Measurements from ENCODE around the gene BMERB1.

Gene BMERB1

GRCh38 chr16:15523939-15524338 lies 89.6 kb downstream of the BMERB1 start:
- H3K4me1 ChIP-seq (ENCODE audit: control insufficient read depth, insufficient read depth, low read length), result peaks cover 27% of the 10 kb centered on the region
- H3K27me3 ChIP-seq (ENCODE audit: control insufficient read depth in 1 of 2, insufficient read depth in 2 of 2, low read length in 2 of 2), result no peaks in the 10 kb centered on the region
- no peak overlapping the region for H3K9ac ChIP-seq (ENCODE audit: low read length in 2 of 2)
- H3K4me3 ChIP-seq (ENCODE audit: low read length in 2 of 2), result no peak overlapping the region
- no peak overlapping the region for H3K27ac ChIP-seq (ENCODE audit: low read length)
- H3K36me3 ChIP-seq (ENCODE audit: control insufficient read depth in 2 of 2, insufficient read depth in 2 of 2, low read length in 2 of 2), result peaks cover 0 to 2% of the 10 kb centered on the region in 2 donors
- no peaks in the 10 kb centered on the region for H3K9me3 ChIP-seq (ENCODE audit: control insufficient read depth in 2 of 2, low read length in 2 of 2)

GRCh38 chr16:15524966-15525365 lies 90.6 kb downstream of the BMERB1 start:
- Histone ChIP-seq H3K36me3 (ENCODE audit: control insufficient read depth in 2 of 2, insufficient read depth in 2 of 2, low read length in 2 of 2) (peaks cover 0 to 2% of the 10 kb centered on the region in 2 donors), H3K27ac (ENCODE audit: low read length) (no peak overlapping the region), H3K9me3 (ENCODE audit: control insufficient read depth in 2 of 2, low read length in 2 of 2) (no peaks in the 10 kb centered on the region), H3K4me3 (ENCODE audit: low read length in 2 of 2) (no peak overlapping the region), H3K27me3 (ENCODE audit: control insufficient read depth in 1 of 2, insufficient read depth in 2 of 2, low read length in 2 of 2) (no peaks in the 10 kb centered on the region), H3K9ac (ENCODE audit: low read length in 2 of 2) (no peak overlapping the region), H3K4me1 (ENCODE audit: control insufficient read depth, insufficient read depth, low read length) (peaks cover 20% of the 10 kb centered on the region)

GRCh38 chr16:15526097-15526496 lies 91.7 kb downstream of the BMERB1 start:
- H3K9me3 ChIP-seq (ENCODE audit: control insufficient read depth in 2 of 2, low read length in 2 of 2), result no peaks in the 10 kb centered on the region
- H3K4me3 ChIP-seq (ENCODE audit: low read length in 2 of 2), result no peak overlapping the region
- no peaks in the 10 kb centered on the region for H3K27me3 ChIP-seq (ENCODE audit: control insufficient read depth in 1 of 2, insufficient read depth in 2 of 2, low read length in 2 of 2)
- no peak overlapping the region for H3K27ac ChIP-seq (ENCODE audit: low read length)
- H3K4me1 ChIP-seq (ENCODE audit: control insufficient read depth, insufficient read depth, low read length), result peaks cover 17% of the 10 kb centered on the region
- peaks cover 0 to 2% of the 10 kb centered on the region in 2 donors for H3K36me3 ChIP-seq (ENCODE audit: control insufficient read depth in 2 of 2, insufficient read depth in 2 of 2, low read length in 2 of 2)
- no peak overlapping the region for H3K9ac ChIP-seq (ENCODE audit: low read length in 2 of 2)

GRCh38 chr16:15526731-15527130 lies 92.3 kb downstream of the BMERB1 start:
- no peak overlapping the region for H3K4me3 ChIP-seq (ENCODE audit: low read length in 2 of 2)
- no peak overlapping the region for H3K27ac ChIP-seq (ENCODE audit: low read length)
- peaks cover 11% of the 10 kb centered on the region for H3K4me1 ChIP-seq (ENCODE audit: control insufficient read depth, insufficient read depth, low read length)
- H3K9me3 ChIP-seq (ENCODE audit: control insufficient read depth in 2 of 2, low read length in 2 of 2), result no peaks in the 10 kb centered on the region
- no peaks in the 10 kb centered on the region for H3K27me3 ChIP-seq (ENCODE audit: control insufficient read depth in 1 of 2, insufficient read depth in 2 of 2, low read length in 2 of 2)
- no peak overlapping the region for H3K9ac ChIP-seq (ENCODE audit: low read length in 2 of 2)
- peaks cover 0 to 2% of the 10 kb centered on the region in 2 donors for H3K36me3 ChIP-seq (ENCODE audit: control insufficient read depth in 2 of 2, insufficient read depth in 2 of 2, low read length in 2 of 2)

- H3K9ac ChIP-seq (ENCODE audit: low read length in 2 of 2), result no peak overlapping the region
- peaks cover 0 to 8% of the 10 kb centered on the region in 2 donors for H3K36me3 ChIP-seq (ENCODE audit: control insufficient read depth in 2 of 2, insufficient read depth in 2 of 2, low read length in 2 of 2)
- H3K4me3 ChIP-seq (ENCODE audit: low read length in 2 of 2), result no peak overlapping the region
- H3K27ac ChIP-seq (ENCODE audit: low read length), result no peak overlapping the region
- H3K27me3 ChIP-seq (ENCODE audit: control insufficient read depth in 1 of 2, insufficient read depth in 2 of 2, low read length in 2 of 2), result no peaks in the 10 kb centered on the region
- H3K4me1 ChIP-seq (ENCODE audit: control insufficient read depth, insufficient read depth, low read length), result no peaks in the 10 kb centered on the region
- no peaks in the 10 kb centered on the region for H3K9me3 ChIP-seq (ENCODE audit: control insufficient read depth in 2 of 2, low read length in 2 of 2)
These were observed 95.3 kb downstream of the BMERB1 start for GRCh38 chr16:15529673-15530072.

- no peaks in the 10 kb centered on the region for H3K4me1 ChIP-seq (ENCODE audit: control insufficient read depth, insufficient read depth, low read length)
- H3K9ac ChIP-seq (ENCODE audit: low read length in 2 of 2), result no peak overlapping the region
- H3K4me3 ChIP-seq (ENCODE audit: low read length in 2 of 2), result no peak overlapping the region
- no peaks in the 10 kb centered on the region for H3K9me3 ChIP-seq (ENCODE audit: control insufficient read depth in 2 of 2, low read length in 2 of 2)
- H3K27ac ChIP-seq (ENCODE audit: low read length), result no peak overlapping the region
- no peaks in the 10 kb centered on the region for H3K27me3 ChIP-seq (ENCODE audit: control insufficient read depth in 1 of 2, insufficient read depth in 2 of 2, low read length in 2 of 2)
- H3K36me3 ChIP-seq (ENCODE audit: control insufficient read depth in 2 of 2, insufficient read depth in 2 of 2, low read length in 2 of 2), result peaks cover 0 to 8% of the 10 kb centered on the region in 2 donors
These were observed 95.7 kb downstream of the BMERB1 start for GRCh38 chr16:15530085-15530484.

GRCh38 chr16:15532825-15533224 lies 98.4 kb downstream of the BMERB1 start:
- H3K9me3 ChIP-seq (ENCODE audit: control insufficient read depth in 2 of 2, low read length in 2 of 2), result no peaks in the 10 kb centered on the region
- no peak overlapping the region for H3K4me3 ChIP-seq (ENCODE audit: low read length in 2 of 2)
- peaks cover 0 to 8% of the 10 kb centered on the region in 2 donors for H3K36me3 ChIP-seq (ENCODE audit: control insufficient read depth in 2 of 2, insufficient read depth in 2 of 2, low read length in 2 of 2)
- no peak overlapping the region for H3K27ac ChIP-seq (ENCODE audit: low read length)
- no peak overlapping the region for H3K9ac ChIP-seq (ENCODE audit: low read length in 2 of 2)
- no peaks in the 10 kb centered on the region for H3K4me1 ChIP-seq (ENCODE audit: control insufficient read depth, insufficient read depth, low read length)
- no peaks in the 10 kb centered on the region for H3K27me3 ChIP-seq (ENCODE audit: control insufficient read depth in 1 of 2, insufficient read depth in 2 of 2, low read length in 2 of 2)

GRCh38 chr16:15533386-15533785 lies 99.0 kb downstream of the BMERB1 start:
- H3K27ac ChIP-seq (ENCODE audit: low read length), result no peak overlapping the region

GRCh38 chr16:15535772-15536171 lies 101.4 kb downstream of the BMERB1 start:
- no peak overlapping the region for H3K9ac ChIP-seq (ENCODE audit: low read length in 2 of 2)
- peaks cover 0 to 7% of the 10 kb centered on the region in 2 donors for H3K36me3 ChIP-seq (ENCODE audit: control insufficient read depth in 2 of 2, insufficient read depth in 2 of 2, low read length in 2 of 2)
- H3K9me3 ChIP-seq (ENCODE audit: control insufficient read depth in 2 of 2, low read length in 2 of 2), result no peaks in the 10 kb centered on the region
- no peaks in the 10 kb centered on the region for H3K4me1 ChIP-seq (ENCODE audit: control insufficient read depth, insufficient read depth, low read length)
- no peak overlapping the region for H3K4me3 ChIP-seq (ENCODE audit: low read length in 2 of 2)
- no peaks in the 10 kb centered on the region for H3K27me3 ChIP-seq (ENCODE audit: control insufficient read depth in 1 of 2, insufficient read depth in 2 of 2, low read length in 2 of 2)
- no peak overlapping the region for H3K27ac ChIP-seq (ENCODE audit: low read length)

More at GRCh38 chr16:15533386-15533785, 99.0 kb downstream of the BMERB1 start:
- Histone ChIP-seq H3K4me3 (ENCODE audit: low read length in 2 of 2) (no peak overlapping the region), H3K4me1 (ENCODE audit: control insufficient read depth, insufficient read depth, low read length) (no peaks in the 10 kb centered on the region), H3K36me3 (ENCODE audit: control insufficient read depth in 2 of 2, insufficient read depth in 2 of 2, low read length in 2 of 2) (peaks cover 0 to 7% of the 10 kb centered on the region in 2 donors), H3K27me3 (ENCODE audit: control insufficient read depth in 1 of 2, insufficient read depth in 2 of 2, low read length in 2 of 2) (no peaks in the 10 kb centered on the region), H3K9me3 (ENCODE audit: control insufficient read depth in 2 of 2, low read length in 2 of 2) (no peaks in the 10 kb centered on the region), H3K9ac (ENCODE audit: low read length in 2 of 2) (no peak overlapping the region)

GRCh38 chr16:15536843-15537242 lies 102.5 kb downstream of the BMERB1 start:
- Histone ChIP-seq H3K27me3 (ENCODE audit: control insufficient read depth in 1 of 2, insufficient read depth in 2 of 2, low read length in 2 of 2) (no peaks in the 10 kb centered on the region), H3K4me3 (ENCODE audit: low read length in 2 of 2) (no peak overlapping the region), H3K4me1 (ENCODE audit: control insufficient read depth, insufficient read depth, low read length) (no peaks in the 10 kb centered on the region), H3K9me3 (ENCODE audit: control insufficient read depth in 2 of 2, low read length in 2 of 2) (no peaks in the 10 kb centered on the region), H3K36me3 (ENCODE audit: control insufficient read depth in 2 of 2, insufficient read depth in 2 of 2, low read length in 2 of 2) (peaks cover 0 to 7% of the 10 kb centered on the region in 2 donors), H3K27ac (ENCODE audit: low read length) (no peak overlapping the region), H3K9ac (ENCODE audit: low read length in 2 of 2) (no peak overlapping the region)

GRCh38 chr16:15538507-15538906 lies 104.1 kb downstream of the BMERB1 start:
- Histone ChIP-seq H3K27ac (ENCODE audit: low read length) (no peak overlapping the region), H3K4me3 (ENCODE audit: low read length in 2 of 2) (no peak overlapping the region), H3K9me3 (ENCODE audit: control insufficient read depth in 2 of 2, low read length in 2 of 2) (peaks cover 0 to 4% of the 10 kb centered on the region in 2 donors), H3K36me3 (ENCODE audit: control insufficient read depth in 2 of 2, insufficient read depth in 2 of 2, low read length in 2 of 2) (peaks cover 0 to 5% of the 10 kb centered on the region in 2 donors), H3K4me1 (ENCODE audit: control insufficient read depth, insufficient read depth, low read length) (no peaks in the 10 kb centered on the region), H3K27me3 (ENCODE audit: control insufficient read depth in 1 of 2, insufficient read depth in 2 of 2, low read length in 2 of 2) (no peaks in the 10 kb centered on the region), H3K9ac (ENCODE audit: low read length in 2 of 2) (no peak overlapping the region)
